Melanocyte of skin (primary cell): Measurements from ENCODE around the gene ANAPC5. TPM values are rescaled to one million over a fixed set of nuclear protein-coding genes. Genes with fewer than 3 reads are reported as not detected.

Experiments used
- total RNA-seq, 2 donors: library from RNA; depleted of rRNA; stranded (reverse); fragments of >200 nt; gene quantifications; 2 replicates each; pipeline ENCODE4 v1.2.3, GENCODE V29; 2012

ANAPC5 gene
- 100 to 1,000 TPM; 164 to 180 TPM for total RNA-seq

GRCh38 chr12:121351820-121352681 lies at the start of gene ANAPC5:
Gene ANAPC5 (minus strand): TSS chr12:121352411. CDS start chr12:121352340, 71 bp downstream.

GRCh38 chr12:121399391-121400331 lies 47.5 kb upstream of the ANAPC5 start, which contains the start of gene RNF34:
Gene RNF34 (plus strand): TSS chr12:121400118. CDS start chr12:121400213, 95 bp downstream.

GRCh38 chr12:121296618-121297434 lies 55.4 kb downstream of the ANAPC5 start, which contains the start of gene CAMKK2:
Gene CAMKK2 (minus strand): TSS chr12:121296709. CDS start chr12:121274526, 22,183 bp downstream.

Other genes starting within 250 kb of the ANAPC5 start
- gene P2RX7, start 219.5 kb downstream of the ANAPC5 start, total RNA-seq, result 10 to 100 TPM; 17.0 to 38.5 TPM
- gene P2RX4, start 142.3 kb downstream of the ANAPC5 start, total RNA-seq, result 10 to 100 TPM; 28.0 to 35.4 TPM
- 10 to 100 TPM; 13.1 to 14.7 TPM for gene CAMKK2, start 55.7 kb downstream of the ANAPC5 start, total RNA-seq
- gene RNF34, start 47.7 kb upstream of the ANAPC5 start, total RNA-seq, result 10 to 100 TPM; 38.5 to 63.6 TPM
- gene KDM2B, start 228.6 kb upstream of the ANAPC5 start, total RNA-seq, result 10 to 100 TPM; 19.3 to 33.3 TPM